GM12892 (cell line): ENCODE data around the gene SDHC.

Experiments
- POLR2A ChIP-seq: IDR thresholded peaks from 2 replicates; pipeline ENCODE4 v1.6.1; 2011; ENCODE audit warnings: low read depth, low read length, control low read depth
- POLR2AphosphoS5 ChIP-seq: IDR thresholded peaks from 2 replicates; pipeline ENCODE4 v1.6.1; 2011; ENCODE audit warnings: low read depth, low read length, control low read depth
- TAF1 ChIP-seq: IDR thresholded peaks from 2 replicates; pipeline ENCODE4 v1.6.1; 2011; ENCODE audit warnings: low read depth, mild to moderate bottlenecking, control low read depth, low read length, borderline replicate concordance

DNA sequence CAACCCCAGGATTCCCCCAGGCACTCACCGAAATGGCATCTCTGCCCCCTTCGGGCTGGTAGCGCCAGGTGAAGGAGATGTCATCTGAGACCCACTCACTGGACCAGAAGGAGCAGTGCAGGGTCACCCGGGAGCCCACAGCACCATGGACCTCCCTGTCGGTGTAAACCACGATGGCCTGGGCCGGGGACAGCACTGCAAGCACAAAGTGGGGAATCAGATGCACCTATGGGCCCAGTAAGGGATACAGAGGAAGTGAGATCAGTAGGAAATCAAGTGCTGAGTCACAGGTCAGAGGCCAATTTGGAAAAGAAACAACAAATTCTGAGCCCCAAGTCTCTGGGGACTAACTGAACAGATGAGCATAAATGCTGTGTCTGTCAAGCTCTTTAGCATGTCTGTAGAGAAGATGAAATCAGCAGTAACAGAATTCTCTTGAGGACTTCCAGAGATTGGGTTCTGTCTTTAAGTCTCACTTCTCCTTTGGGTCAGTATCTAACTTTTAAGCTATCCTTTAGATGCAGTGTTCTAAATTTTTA, 6.9 kb upstream of the SDHC start:
- TF ChIP-seq POLR2A (no peak), POLR2AphosphoS5 (no peak), TAF1 (no peak)
